Astrocyte of the cerebellum (primary cell): ENCODE results near the gene HOXA5.

ENCODE experiments used
- DNase-seq: peaks from one replicate; pipeline ENCODE4 v3.0.0-alpha.2; 2011; ENCODE audit warnings: low read depth
- H3K4me3 ChIP-seq: 2 replicates; pipeline ENCODE4 v1.5.1; 2011; ENCODE audit warnings: mild to moderate bottlenecking, low read depth, low read length, moderate library complexity
- CTCF ChIP-seq: IDR thresholded peaks from 2 replicates; pipeline ENCODE4 v1.5.1; 2012; ENCODE audit warnings: low read length, low read depth, moderate library complexity, mild to moderate bottlenecking; ENCODE audit errors: missing control alignments
- in situ Hi-C: cut with HindIII; loops from 2 replicates; pipeline ENCODE4 v1.10.0; 2017; ENCODE audit warnings: low sequenced_read_pairs

The HOXA5 gene

GRCh38 chr7:27108390-27109127 is 34.9 kb downstream of the HOXA5 start:
- in situ Hi-C loops, result no loop called here
- peak overlapping the region; percentile 32 for H3K4me3 ChIP-seq
- DNase-seq, result no peak
- no peak for TF ChIP-seq CTCF

- no peak for TF ChIP-seq CTCF
- no peak for DNase-seq
- H3K4me3 ChIP-seq, result peak overlapping the region; percentile 32
- in situ Hi-C loops, result no loop called here
Observed at GRCh38 chr7:27107391-27108381, 35.8 kb downstream of the HOXA5 start.

GRCh38 chr7:27106901-27107240 is 36.6 kb downstream of the HOXA5 start:
- peak overlapping the region; percentile 32 for H3K4me3 ChIP-seq
- in situ Hi-C loops, result no loop called here
- no peak for TF ChIP-seq CTCF
- DNase-seq, result no peak

GRCh38 chr7:27106181-27106900 is 37.1 kb downstream of the HOXA5 start:
- H3K4me3 ChIP-seq, result peak overlapping the region; percentile 32
- no peak for DNase-seq
- no peak for TF ChIP-seq CTCF
- in situ Hi-C loops, result no loop called here

- in situ Hi-C loops, result no loop called here
- no peak for TF ChIP-seq CTCF
- no peak for DNase-seq
Observed at GRCh38 chr7:27105301-27106031, 38.0 kb downstream of the HOXA5 start.

More at GRCh38 chr7:27105301-27106031, 38.0 kb downstream of the HOXA5 start:
- H3K4me3 ChIP-seq, result peak overlapping the region; percentile 32
